GM21723 (cell line): ENCODE results near the gene PDE4D.
"Not testable (repeated sequence)": the region's sequence is repeated elsewhere in the genome, so short reads cannot be mapped to it uniquely, and the experiment has no call there.

ENCODE experiments used
- ATAC-seq: cut with Tn5 transposase; IDR thresholded peaks from one replicate; pipeline ENCODE4 v1.9.1; 2021; ENCODE audit warnings: mild to moderate bottlenecking, moderate library complexity; ENCODE audit not compliant: unreplicated experiment

The PDE4D gene

GRCh38 chr5:59800347-59800893, 93.1 kb downstream of the PDE4D start:
- ATAC-seq: peak; percentile 16

- ATAC-seq: peak; percentile 66
Measured at GRCh38 chr5:59799668-59800346, 93.7 kb downstream of the PDE4D start.

DNA sequence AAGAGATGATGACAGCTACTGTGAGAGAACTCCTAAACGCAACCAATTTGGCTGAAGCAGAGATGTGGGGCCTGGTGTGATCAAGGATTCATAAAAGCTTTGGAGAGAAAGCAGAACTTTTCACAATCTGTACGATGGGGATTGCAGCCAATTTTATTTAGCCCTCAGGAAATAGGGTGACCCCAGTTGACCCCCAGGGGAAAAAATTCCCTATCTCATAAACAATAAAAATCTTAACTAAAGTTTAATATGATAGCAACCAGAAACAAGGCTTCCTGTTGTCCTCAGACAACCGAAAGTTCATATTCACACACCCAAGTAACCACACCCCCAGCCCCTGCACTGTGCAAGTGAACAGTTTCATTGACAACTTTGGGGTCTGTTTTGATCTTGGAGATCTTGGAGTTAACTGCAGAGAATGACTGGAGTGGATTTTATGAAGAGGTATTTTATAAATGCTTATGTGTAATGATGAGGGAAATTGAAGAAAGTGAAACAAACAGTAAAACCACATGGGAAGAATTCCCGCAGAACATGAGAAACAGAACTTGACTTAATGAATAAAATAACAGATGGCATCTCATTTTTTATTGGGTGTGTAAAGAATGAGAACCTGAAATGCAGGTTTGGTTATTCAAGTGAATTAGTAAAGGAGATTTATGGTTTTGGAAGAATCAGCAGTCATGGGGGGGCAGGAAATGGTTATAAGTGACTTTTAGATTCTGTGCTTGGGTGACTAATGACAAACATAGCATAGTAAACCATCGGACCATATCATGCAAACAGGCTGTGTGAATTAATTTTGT, 94.5 kb downstream of the PDE4D start:
- ATAC-seq: peak; percentile 80

GRCh38 chr5:59795141-59795540, 98.4 kb downstream of the PDE4D start:
- no peak for ATAC-seq

GRCh38 chr5:59792983-59793585, 100.4 kb downstream of the PDE4D start:
- ATAC-seq: no peak

DNA sequence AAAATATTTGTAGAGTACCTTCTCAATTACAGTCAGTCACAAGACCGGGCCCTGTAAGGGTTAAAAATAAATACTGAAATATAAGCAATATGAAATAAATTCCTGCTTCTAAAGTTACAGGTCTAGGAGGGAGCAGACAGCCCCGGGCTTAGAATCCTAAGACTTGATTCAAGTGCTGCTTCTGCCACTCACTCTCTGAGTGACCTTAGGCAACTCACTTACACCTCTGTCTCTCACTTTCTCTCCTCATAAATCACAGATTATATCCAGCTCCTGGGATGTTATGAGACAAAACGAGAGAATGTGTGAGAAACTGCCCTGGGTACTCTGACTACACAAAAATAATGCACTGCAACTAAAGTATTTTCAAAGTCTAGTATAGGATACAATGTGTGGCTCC, 101.9 kb downstream of the PDE4D start:
- no peak for ATAC-seq

DNA sequence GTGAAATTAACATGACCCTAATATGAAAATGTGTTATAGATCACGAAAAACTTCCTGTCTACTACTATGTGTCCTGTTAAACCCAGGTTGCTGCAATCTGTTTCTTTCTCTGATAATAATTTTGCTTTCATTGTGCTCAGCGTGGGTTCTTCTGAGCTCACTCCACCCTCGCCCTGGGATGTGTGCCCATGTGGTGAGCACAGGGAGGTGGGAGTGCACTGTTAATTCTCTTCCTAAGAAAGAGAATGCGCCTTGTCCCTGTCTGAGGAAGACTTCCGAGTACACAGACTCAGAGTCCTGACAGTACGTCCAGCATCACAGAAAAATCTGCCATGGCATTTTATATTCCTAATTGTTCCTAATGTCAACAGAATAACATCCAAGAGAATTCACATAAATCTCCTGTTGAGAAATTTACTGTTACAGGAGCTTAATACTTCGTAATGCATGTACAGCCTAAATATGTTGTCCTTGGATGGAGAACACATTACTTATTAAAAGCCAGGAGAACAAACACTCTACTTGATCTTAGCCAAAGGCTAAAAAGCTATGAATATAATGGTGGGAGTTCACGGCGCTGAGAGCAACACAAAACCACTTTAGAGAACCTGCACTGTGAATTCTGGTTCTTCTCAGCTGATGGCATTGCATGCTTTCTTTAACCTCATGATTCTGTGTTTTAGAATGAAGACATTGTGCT, 102.6 kb downstream of the PDE4D start:
- ATAC-seq: peak; percentile 33

DNA sequence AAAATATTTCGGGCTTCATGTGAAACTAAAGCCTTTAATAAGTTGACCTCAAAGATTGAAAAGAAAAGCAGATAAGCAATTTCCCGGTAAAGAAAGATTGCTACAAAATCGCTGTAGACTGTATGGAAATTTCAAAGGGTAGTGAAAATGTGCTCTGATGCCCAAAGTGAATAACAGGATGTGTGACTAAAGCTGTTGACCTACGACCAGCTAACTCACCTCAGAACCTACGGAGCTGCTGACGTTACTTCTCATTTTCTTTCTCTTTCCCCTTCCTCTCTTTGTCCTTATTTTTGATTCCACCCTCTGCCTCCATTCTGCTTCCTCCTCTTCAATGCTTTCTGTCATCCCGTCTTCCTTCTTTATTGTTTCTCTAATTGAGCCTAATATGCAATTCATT, 103.2 kb downstream of the PDE4D start:
- peak; percentile 70 for ATAC-seq

GRCh38 chr5:59789894-59790293, 103.6 kb downstream of the PDE4D start:
- ATAC-seq: no peak

DNA sequence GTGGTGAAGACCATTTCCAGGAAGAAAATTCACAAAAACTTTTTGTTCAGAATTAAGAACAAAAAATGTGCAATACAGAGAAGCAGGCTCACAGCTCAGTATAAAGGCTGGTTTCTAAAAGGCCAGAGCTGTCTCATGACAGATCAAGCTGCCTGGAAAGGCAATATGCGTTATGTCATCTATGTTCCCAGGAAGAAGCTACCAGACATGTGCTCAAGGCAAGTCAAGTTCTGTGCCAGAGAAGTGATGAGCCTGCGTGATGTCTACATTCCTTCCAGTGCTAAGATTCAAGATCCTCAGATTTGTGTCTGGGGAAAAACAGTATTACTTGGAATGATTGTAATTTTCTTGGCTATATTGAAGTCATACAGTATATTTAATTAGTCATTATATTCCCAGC, 104.3 kb downstream of the PDE4D start:
- ATAC-seq: no peak

DNA sequence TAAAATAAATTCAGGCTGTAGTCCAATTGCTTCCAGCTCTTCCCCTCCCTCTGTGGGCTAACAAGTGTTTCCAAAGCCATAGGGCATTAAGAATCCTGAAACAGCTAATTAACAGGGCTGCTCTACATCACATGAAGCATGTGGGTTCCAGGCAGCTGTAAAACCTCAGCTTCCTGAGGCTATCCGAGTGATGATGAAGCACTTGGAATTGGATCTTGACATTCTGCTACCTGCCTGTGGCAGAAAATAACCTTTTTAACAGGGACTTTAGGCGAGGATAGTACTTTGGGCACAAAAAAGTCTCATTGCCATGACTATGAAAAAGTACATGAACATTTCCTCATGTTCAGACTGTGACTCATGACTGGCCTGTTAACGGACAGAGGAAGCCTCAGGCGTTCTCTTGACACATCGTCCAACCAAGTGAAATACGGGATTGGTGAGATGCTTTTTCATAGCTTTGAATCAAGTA, 107.2 kb downstream of the PDE4D start:
- no peak for ATAC-seq

- ATAC-seq: no peak
Measured at GRCh38 chr5:59785676-59786333, 107.7 kb downstream of the PDE4D start.

- not testable (repeated sequence) for ATAC-seq
Measured at GRCh38 chr5:59784708-59785107, 108.8 kb downstream of the PDE4D start.

DNA sequence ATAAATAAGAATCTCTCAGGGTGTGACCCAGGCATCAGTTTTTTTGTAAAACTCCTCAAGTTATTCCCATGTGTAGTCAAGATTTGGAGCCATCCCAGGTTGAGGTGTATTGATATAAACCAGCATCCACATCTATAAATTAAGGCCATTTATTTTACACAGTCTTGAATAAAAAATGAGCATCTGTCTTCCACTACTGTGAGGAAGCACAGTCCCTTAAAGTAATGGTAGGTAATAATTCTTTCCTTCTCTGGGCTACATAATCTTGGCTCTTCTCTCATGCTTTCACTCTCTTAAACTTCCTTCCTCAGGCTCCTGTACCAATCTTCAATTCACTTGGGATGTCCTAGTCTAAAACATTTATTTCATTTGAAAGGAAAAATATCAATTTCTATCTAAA, 110.3 kb downstream of the PDE4D start:
- no peak for ATAC-seq

DNA sequence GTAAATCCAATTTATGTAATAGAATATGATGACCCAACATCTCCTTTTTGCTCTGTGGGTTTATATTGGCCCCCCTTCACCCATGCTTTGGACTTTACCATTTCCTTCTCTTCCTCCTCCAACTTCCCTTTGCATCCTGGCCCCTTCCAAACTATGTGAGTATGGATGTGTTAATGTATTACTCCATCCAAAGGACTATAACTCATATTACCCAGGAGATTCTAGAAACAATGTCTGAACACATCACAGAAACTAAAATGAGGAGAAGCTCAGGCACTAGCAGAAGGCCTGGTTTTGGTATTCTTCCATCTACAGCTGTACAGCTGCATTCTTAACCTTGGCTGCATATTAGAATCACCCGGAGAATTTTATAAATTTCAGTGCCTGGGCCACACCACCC, 110.7 kb downstream of the PDE4D start:
- no peak for ATAC-seq

DNA sequence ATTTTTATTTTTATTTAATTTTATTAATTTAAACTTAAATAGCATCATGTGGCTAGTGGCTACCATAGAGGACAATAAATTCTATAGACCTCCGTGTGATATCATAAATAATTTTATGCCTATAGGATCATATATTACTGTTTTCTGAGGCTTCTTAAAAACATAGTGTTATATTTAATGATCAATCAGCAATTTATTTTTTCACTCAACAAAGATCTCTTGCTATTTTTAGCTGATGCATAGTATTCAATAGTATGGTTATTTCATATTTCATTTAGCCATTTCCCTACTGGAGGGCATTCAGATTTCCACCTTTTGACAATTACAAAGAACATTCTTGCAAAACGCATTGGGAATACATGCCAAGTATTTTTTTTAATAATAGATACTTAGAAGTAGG, 114.1 kb downstream of the PDE4D start:
- ATAC-seq: no peak

DNA sequence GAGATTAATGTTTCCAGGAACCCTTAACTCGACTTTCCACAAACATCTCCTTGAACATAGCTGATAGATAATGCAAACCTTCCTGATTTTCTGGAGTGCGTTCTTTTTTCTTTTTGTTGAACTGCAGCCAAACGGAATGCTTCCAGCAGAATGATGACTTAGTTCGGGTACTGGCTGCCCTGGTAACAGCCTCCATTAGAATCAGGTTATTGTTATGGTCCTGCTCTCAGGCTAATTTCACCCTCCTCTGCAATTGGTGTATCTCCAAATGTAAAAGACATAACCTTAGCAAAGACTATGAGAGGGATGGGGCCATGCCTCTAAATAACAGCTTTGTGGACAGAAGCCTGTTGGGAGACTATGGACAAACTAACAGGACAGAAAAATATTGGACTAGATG, 116.5 kb downstream of the PDE4D start:
- ATAC-seq: no peak

GRCh38 chr5:59773294-59773693, 120.2 kb downstream of the PDE4D start:
- no peak for ATAC-seq

DNA sequence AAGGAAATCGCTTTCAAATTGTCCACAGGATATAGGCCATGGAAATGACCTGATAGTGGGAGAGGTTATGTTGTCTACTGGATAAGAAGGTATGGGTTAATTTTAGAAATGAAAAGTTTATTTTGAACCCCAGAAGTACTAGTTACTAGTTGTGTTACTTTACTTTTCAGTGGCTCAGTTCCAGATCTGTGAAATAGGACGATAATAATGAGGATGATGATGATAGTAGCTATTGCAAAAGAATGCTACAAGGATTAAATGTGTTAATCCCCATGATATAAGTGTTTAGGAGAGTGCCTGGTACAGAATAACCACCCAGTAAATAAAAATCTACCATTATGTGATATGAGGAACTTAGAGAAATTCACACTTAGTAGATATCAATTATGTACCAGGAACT, 120.8 kb downstream of the PDE4D start:
- no peak for ATAC-seq

- ATAC-seq: no peak
Measured at GRCh38 chr5:59772206-59772605, 121.3 kb downstream of the PDE4D start.
